Measurements from ENCODE around the gene MAP3K8.

The MAP3K8 gene

GRCh38 chr10:30433730-30434272 lies at the start of gene MAP3K8:
Gene MAP3K8, plus strand, starts transcription at chr10:30434184. Its CDS starts 4,755 bp downstream, at chr10:30438939.
- Mint-ChIP-seq H3K4me1 (peaks cover 54% of the 10 kb centered on the region), H3K9me3 (no peaks in the 10 kb centered on the region), H3K27ac (peak within 1 kb of the TSS; percentile 96), H3K27me3 (no peaks in the 10 kb centered on the region), H3K4me3 (peak within 1 kb of the TSS; percentile 96), H3K36me3 (peaks cover 45% of the 10 kb centered on the region)
- ATAC-seq, result peak; percentile 90

GRCh38 chr10:30384701-30385201 lies 49.2 kb upstream of the MAP3K8 start:
- peak; percentile 45 for ATAC-seq
- Mint-ChIP-seq H3K27me3 (peaks cover 37% of the 10 kb centered on the region), H3K4me1 (no peaks in the 10 kb centered on the region), H3K9me3 (peaks cover 3% of the 10 kb centered on the region), H3K27ac (no peak overlapping the region), H3K4me3 (no peak overlapping the region), H3K36me3 (no peaks in the 10 kb centered on the region)

- Mint-ChIP-seq H3K36me3 (no peaks in the 10 kb centered on the region), H3K4me3 (no peak overlapping the region), H3K4me1 (no peaks in the 10 kb centered on the region), H3K27me3 (peaks cover 26% of the 10 kb centered on the region), H3K27ac (no peak overlapping the region), H3K9me3 (peaks cover 3% of the 10 kb centered on the region)
- ATAC-seq, result no peak
Observed at GRCh38 chr10:30386801-30387588, 47.0 kb upstream of the MAP3K8 start.

- H3K9me3 Mint-ChIP-seq, result peaks cover 3% of the 10 kb centered on the region
- peaks cover 26% of the 10 kb centered on the region for H3K27me3 Mint-ChIP-seq
- H3K27ac Mint-ChIP-seq, result no peak overlapping the region
- ATAC-seq, result no peak
- H3K36me3 Mint-ChIP-seq, result no peaks in the 10 kb centered on the region
- H3K4me3 Mint-ChIP-seq, result no peak overlapping the region
- peaks cover 5% of the 10 kb centered on the region for H3K4me1 Mint-ChIP-seq
Observed at GRCh38 chr10:30387646-30388243, 46.2 kb upstream of the MAP3K8 start.

GRCh38 chr10:30389543-30389942 lies 44.4 kb upstream of the MAP3K8 start:
- no peaks in the 10 kb centered on the region for H3K36me3 Mint-ChIP-seq
- no peak overlapping the region for H3K27ac Mint-ChIP-seq
- H3K9me3 Mint-ChIP-seq, result peaks cover 3% of the 10 kb centered on the region
- no peak for ATAC-seq
- peaks cover 37% of the 10 kb centered on the region for H3K27me3 Mint-ChIP-seq
- H3K4me1 Mint-ChIP-seq, result peaks cover 6% of the 10 kb centered on the region
- no peak overlapping the region for H3K4me3 Mint-ChIP-seq

GRCh38 chr10:30390207-30390606 lies 43.8 kb upstream of the MAP3K8 start:
- peaks cover 44% of the 10 kb centered on the region for H3K27me3 Mint-ChIP-seq

GRCh38 chr10:30391266-30391665 lies 42.7 kb upstream of the MAP3K8 start:
- peaks cover 3% of the 10 kb centered on the region for H3K9me3 Mint-ChIP-seq
- ATAC-seq, result no peak
- no peaks in the 10 kb centered on the region for H3K36me3 Mint-ChIP-seq
- no peak overlapping the region for H3K4me3 Mint-ChIP-seq
- H3K4me1 Mint-ChIP-seq, result peaks cover 6% of the 10 kb centered on the region
- H3K27ac Mint-ChIP-seq, result no peak overlapping the region
- peaks cover 43% of the 10 kb centered on the region for H3K27me3 Mint-ChIP-seq

More at GRCh38 chr10:30390207-30390606, 43.8 kb upstream of the MAP3K8 start:
- Mint-ChIP-seq H3K4me3 (no peak overlapping the region), H3K9me3 (peaks cover 3% of the 10 kb centered on the region), H3K36me3 (no peaks in the 10 kb centered on the region), H3K4me1 (peaks cover 6% of the 10 kb centered on the region), H3K27ac (no peak overlapping the region)
- ATAC-seq, result no peak

GRCh38 chr10:30392564-30392990 lies 41.4 kb upstream of the MAP3K8 start:
- Mint-ChIP-seq H3K27me3 (peaks cover 30% of the 10 kb centered on the region), H3K4me1 (peaks cover 6% of the 10 kb centered on the region), H3K27ac (no peak overlapping the region), H3K9me3 (peaks cover 3% of the 10 kb centered on the region), H3K4me3 (peak overlapping the region; percentile 33), H3K36me3 (no peaks in the 10 kb centered on the region)
- peak; percentile 97 for ATAC-seq

- H3K4me1 Mint-ChIP-seq, result peaks cover 14% of the 10 kb centered on the region
- peaks cover 19% of the 10 kb centered on the region for H3K27me3 Mint-ChIP-seq
- no peak overlapping the region for H3K27ac Mint-ChIP-seq
- no peak for ATAC-seq
- no peaks in the 10 kb centered on the region for H3K9me3 Mint-ChIP-seq
- no peaks in the 10 kb centered on the region for H3K36me3 Mint-ChIP-seq
- H3K4me3 Mint-ChIP-seq, result no peak overlapping the region
Observed at GRCh38 chr10:30396293-30396692, 37.7 kb upstream of the MAP3K8 start.

GRCh38 chr10:30396698-30397097 lies 37.3 kb upstream of the MAP3K8 start:
- Mint-ChIP-seq H3K4me3 (no peak overlapping the region), H3K27me3 (peaks cover 19% of the 10 kb centered on the region), H3K9me3 (no peaks in the 10 kb centered on the region), H3K27ac (no peak overlapping the region), H3K4me1 (peaks cover 14% of the 10 kb centered on the region), H3K36me3 (no peaks in the 10 kb centered on the region)
- no peak for ATAC-seq

- Mint-ChIP-seq H3K4me3 (no peak overlapping the region), H3K4me1 (peaks cover 8% of the 10 kb centered on the region), H3K36me3 (no peaks in the 10 kb centered on the region), H3K27ac (no peak overlapping the region), H3K27me3 (peaks cover 18% of the 10 kb centered on the region), H3K9me3 (no peaks in the 10 kb centered on the region)
- ATAC-seq, result no peak
Observed at GRCh38 chr10:30398193-30398592, 35.8 kb upstream of the MAP3K8 start.

- no peak overlapping the region for H3K4me3 Mint-ChIP-seq
- H3K4me1 Mint-ChIP-seq, result peaks cover 8% of the 10 kb centered on the region
- no peak overlapping the region for H3K27ac Mint-ChIP-seq
- peaks cover 12% of the 10 kb centered on the region for H3K27me3 Mint-ChIP-seq
- no peaks in the 10 kb centered on the region for H3K36me3 Mint-ChIP-seq
- no peak for ATAC-seq
- H3K9me3 Mint-ChIP-seq, result no peaks in the 10 kb centered on the region
Observed at GRCh38 chr10:30398788-30399187, 35.2 kb upstream of the MAP3K8 start.

- Mint-ChIP-seq H3K9me3 (no peaks in the 10 kb centered on the region), H3K36me3 (no peaks in the 10 kb centered on the region)
Observed at GRCh38 chr10:30403494-30403893, 30.5 kb upstream of the MAP3K8 start.

GRCh38 chr10:30404540-30404939 lies 29.4 kb upstream of the MAP3K8 start:
- Mint-ChIP-seq H3K4me1 (no peaks in the 10 kb centered on the region), H3K9me3 (no peaks in the 10 kb centered on the region), H3K27ac (no peak overlapping the region), H3K36me3 (no peaks in the 10 kb centered on the region), H3K4me3 (no peak overlapping the region), H3K27me3 (no peaks in the 10 kb centered on the region)
- ATAC-seq, result no peak

More at GRCh38 chr10:30403494-30403893, 30.5 kb upstream of the MAP3K8 start:
- Mint-ChIP-seq H3K4me3 (no peak overlapping the region), H3K4me1 (peaks cover 2% of the 10 kb centered on the region), H3K27ac (no peak overlapping the region), H3K27me3 (no peaks in the 10 kb centered on the region)
- ATAC-seq, result no peak

GRCh38 chr10:30411263-30411662 lies 22.7 kb upstream of the MAP3K8 start:
- Mint-ChIP-seq H3K4me1 (peaks cover 15% of the 10 kb centered on the region), H3K27ac (no peak overlapping the region), H3K27me3 (no peaks in the 10 kb centered on the region), H3K36me3 (no peaks in the 10 kb centered on the region), H3K9me3 (no peaks in the 10 kb centered on the region), H3K4me3 (no peak overlapping the region)
- ATAC-seq, result no peak

Measured in stimulated activated memory B cell treated with anti-CD40 and anti-IgM and Interleukin-4, amounts not matched to agents 10 μg/mL and 1 μg/mL and 100 μg/mL, for 72 hours (primary cell).